Measurements from ENCODE around the gene TEX26. TPM values are rescaled to one million over a fixed set of nuclear protein-coding genes. Genes with fewer than 3 reads are reported as not detected.

The TEX26 gene
- total RNA-seq, 3 donors from 2014 or later (not counting 1 experiment from before 2014, with no cell fraction given), result not detected

DNA sequence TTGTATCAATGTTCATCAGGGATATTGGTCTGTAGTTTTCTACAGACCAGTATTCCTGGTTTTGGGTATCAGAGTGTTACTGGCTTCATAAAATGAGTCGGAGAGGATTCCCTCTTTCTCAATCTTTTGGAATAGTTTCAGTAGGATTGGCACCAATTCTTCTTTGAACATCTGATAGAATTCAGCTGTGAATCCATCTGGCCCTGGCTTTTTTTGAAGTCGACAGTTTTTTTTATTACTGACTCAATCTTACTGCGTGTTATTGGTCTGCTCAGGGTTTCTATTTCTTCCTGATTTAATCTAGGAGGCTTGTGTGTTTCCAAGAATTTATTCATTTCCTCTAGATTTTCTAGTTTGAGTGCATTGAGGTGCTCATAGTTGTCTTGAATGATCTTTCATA, 11.4 kb downstream of the TEX26 start:
- H3K9me3 ChIP-seq (ENCODE audit: control insufficient read depth, insufficient read depth, low read length), result no peaks in the 10 kb centered on the region
- intact Hi-C loops (cut with micrococcal nuclease), result no loop called here
- Mint-ChIP-seq H3K27me3 (ENCODE audit: low read depth in 2 of 2) (peaks cover 21 to 41% of the 10 kb centered on the region in 2 donors), H3K36me3 (peaks cover 21% of the 10 kb centered on the region), H3K4me3 (no peak overlapping the region), H3K9me3 (peaks cover 0 to 5% of the 10 kb centered on the region in 2 donors), H3K27ac (no peak overlapping the region), H3K4me1 (no peaks in the 10 kb centered on the region)
- ATAC-seq (no peak), DNase-seq (no peak)
- no peaks in the 10 kb centered on the region for H3K4me1 ChIP-seq (ENCODE audit: control insufficient read depth, insufficient read depth, low read length)
- H3K27me3 ChIP-seq (ENCODE audit: control insufficient read depth, insufficient read depth, low read length), result no peaks in the 10 kb centered on the region
- H3K36me3 ChIP-seq (ENCODE audit: control insufficient read depth, insufficient read depth, low read length), result no peaks in the 10 kb centered on the region
- TF ChIP-seq, protein P1, sequence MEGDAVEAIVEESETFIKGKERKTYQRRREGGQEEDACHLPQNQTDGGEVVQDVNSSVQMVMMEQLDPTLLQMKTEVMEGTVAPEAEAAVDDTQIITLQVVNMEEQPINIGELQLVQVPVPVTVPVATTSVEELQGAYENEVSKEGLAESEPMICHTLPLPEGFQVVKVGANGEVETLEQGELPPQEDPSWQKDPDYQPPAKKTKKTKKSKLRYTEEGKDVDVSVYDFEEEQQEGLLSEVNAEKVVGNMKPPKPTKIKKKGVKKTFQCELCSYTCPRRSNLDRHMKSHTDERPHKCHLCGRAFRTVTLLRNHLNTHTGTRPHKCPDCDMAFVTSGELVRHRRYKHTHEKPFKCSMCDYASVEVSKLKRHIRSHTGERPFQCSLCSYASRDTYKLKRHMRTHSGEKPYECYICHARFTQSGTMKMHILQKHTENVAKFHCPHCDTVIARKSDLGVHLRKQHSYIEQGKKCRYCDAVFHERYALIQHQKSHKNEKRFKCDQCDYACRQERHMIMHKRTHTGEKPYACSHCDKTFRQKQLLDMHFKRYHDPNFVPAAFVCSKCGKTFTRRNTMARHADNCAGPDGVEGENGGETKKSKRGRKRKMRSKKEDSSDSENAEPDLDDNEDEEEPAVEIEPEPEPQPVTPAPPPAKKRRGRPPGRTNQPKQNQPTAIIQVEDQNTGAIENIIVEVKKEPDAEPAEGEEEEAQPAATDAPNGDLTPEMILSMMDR (IDR thresholded peaks at IDR 0.05), result no peak
- no peak overlapping the region for H3K27ac ChIP-seq (ENCODE audit: low read length)
- no peak overlapping the region for H3K4me3 ChIP-seq (ENCODE audit: low read length)
- WGBS (ENCODE audit: insufficient coverage), result 96% methylated on average over 3 of the region's 3 CpGs

DNA sequence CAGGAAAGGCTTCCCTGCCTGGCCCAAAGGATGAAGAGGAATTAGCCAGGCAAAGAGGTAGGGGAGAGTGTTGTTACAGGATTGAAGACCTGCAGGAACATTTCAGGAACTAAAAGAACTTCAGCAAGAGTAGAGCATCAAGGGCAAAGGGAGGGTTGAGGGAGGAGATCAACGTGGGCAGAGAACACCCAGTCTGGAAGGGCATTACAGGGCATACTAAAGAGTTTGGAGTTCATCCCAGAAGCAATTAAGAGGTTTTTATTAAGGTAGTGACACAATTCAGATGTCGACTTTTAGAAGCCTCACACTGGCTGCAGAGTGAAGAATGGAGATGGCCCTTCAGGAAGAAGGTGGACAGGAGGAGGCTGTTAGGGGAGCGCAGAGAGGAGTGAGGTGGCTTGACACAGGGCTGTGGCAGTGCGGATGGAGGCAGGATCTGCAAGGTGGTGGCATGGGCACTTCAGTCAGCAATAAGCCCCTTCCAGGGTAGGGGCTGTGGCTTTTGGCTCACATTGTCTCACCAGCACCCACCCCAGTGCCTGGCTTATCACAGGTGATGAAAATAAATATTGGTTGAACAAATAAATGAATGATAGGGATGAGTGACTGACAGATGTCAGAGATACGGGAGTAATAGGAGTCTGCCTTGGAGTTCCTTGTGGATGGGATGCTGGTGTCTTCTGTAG, 24.9 kb downstream of the TEX26 start:
- 80% methylated on average over 5 of the region's 5 CpGs for WGBS (ENCODE audit: insufficient coverage)
- H3K9me3 ChIP-seq (ENCODE audit: control insufficient read depth, insufficient read depth, low read length), result no peaks in the 10 kb centered on the region
- DNase-seq, result no peak
- ATAC-seq, result no peak
- intact Hi-C loops (cut with micrococcal nuclease), result no loop called here
- H3K4me1 ChIP-seq (ENCODE audit: control insufficient read depth, insufficient read depth, low read length), result no peaks in the 10 kb centered on the region
- H3K9me3 Mint-ChIP-seq, result peaks cover 4 to 8% of the 10 kb centered on the region in 2 donors
- no peak overlapping the region for H3K4me3 ChIP-seq (ENCODE audit: low read length)
- peaks cover 2% of the 10 kb centered on the region for H3K27me3 ChIP-seq (ENCODE audit: control insufficient read depth, insufficient read depth, low read length)
- H3K36me3 ChIP-seq (ENCODE audit: control insufficient read depth, insufficient read depth, low read length), result no peaks in the 10 kb centered on the region
- peaks cover 40 to 65% of the 10 kb centered on the region in 2 donors for H3K27me3 Mint-ChIP-seq (ENCODE audit: low read depth in 2 of 2)
- no peak overlapping the region for H3K4me3 Mint-ChIP-seq
- no peak overlapping the region for H3K27ac ChIP-seq (ENCODE audit: low read length)
- no peak overlapping the region for H3K27ac Mint-ChIP-seq
- TF ChIP-seq, protein P1 (IDR thresholded peaks at IDR 0.05), result no peak
- no peaks in the 10 kb centered on the region for H3K4me1 Mint-ChIP-seq
- H3K36me3 Mint-ChIP-seq, result no peaks in the 10 kb centered on the region

DNA sequence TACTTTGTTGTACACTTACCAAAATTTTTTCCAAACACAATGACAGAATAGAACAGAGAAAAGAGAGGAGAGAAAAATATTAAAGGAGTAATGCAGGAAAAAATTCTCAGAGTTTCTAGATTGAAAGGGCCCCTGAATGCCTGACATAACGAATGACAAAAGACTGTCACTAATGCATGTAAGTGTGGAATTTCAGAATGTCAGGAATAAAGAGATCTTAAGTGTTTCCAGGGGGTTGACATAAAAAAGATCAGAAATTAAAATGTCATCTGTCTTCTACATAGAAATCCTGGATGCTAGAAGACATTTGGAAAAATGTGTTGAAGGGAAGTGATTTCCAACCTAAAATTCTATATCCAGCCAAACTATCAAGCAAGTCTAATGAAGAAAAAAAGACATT, 27.2 kb downstream of the TEX26 start:
- 71% methylated on average over 1 of the region's 1 CpG for WGBS (ENCODE audit: insufficient coverage)
- H3K4me1 Mint-ChIP-seq, result no peaks in the 10 kb centered on the region
- peaks cover 4 to 8% of the 10 kb centered on the region in 2 donors for H3K9me3 Mint-ChIP-seq
- H3K36me3 Mint-ChIP-seq, result no peaks in the 10 kb centered on the region
- DNase-seq (no peak), ATAC-seq (no peak)
- Histone ChIP-seq H3K4me1 (ENCODE audit: control insufficient read depth, insufficient read depth, low read length) (no peaks in the 10 kb centered on the region), H3K27ac (ENCODE audit: low read length) (no peak overlapping the region), H3K9me3 (ENCODE audit: control insufficient read depth, insufficient read depth, low read length) (no peaks in the 10 kb centered on the region), H3K4me3 (ENCODE audit: low read length) (no peak overlapping the region), H3K36me3 (ENCODE audit: control insufficient read depth, insufficient read depth, low read length) (no peaks in the 10 kb centered on the region), H3K27me3 (ENCODE audit: control insufficient read depth, insufficient read depth, low read length) (no peaks in the 10 kb centered on the region)
- no peak overlapping the region for H3K4me3 Mint-ChIP-seq
- intact Hi-C loops (cut with micrococcal nuclease), result no loop called here
- no peak overlapping the region for H3K27ac Mint-ChIP-seq
- TF ChIP-seq, protein P1 (IDR thresholded peaks at IDR 0.05), result no peak
- peaks cover 33 to 61% of the 10 kb centered on the region in 2 donors for H3K27me3 Mint-ChIP-seq (ENCODE audit: low read depth in 2 of 2)

DNA sequence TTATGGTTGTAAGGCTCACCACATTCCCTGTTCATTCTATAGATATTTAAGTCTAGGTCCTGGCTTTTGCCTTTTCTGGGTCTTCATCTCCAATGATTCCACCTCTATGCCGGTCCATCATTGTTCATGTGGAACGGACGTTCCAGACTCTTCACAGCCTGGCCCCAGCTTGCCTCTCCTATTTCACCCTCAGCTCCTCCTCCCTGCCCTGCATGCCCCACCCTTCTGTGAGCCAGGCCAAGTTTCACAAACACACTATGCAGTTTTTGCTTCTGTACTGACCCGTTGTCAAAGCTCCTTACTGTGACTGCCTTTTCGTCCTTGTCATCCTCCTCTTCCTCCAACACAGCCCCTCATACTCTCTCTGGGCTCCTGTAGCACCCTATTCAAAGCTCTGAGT, 31.3 kb downstream of the TEX26 start:
- Histone ChIP-seq H3K4me1 (ENCODE audit: control insufficient read depth, insufficient read depth, low read length) (no peaks in the 10 kb centered on the region), H3K36me3 (ENCODE audit: control insufficient read depth, insufficient read depth, low read length) (no peaks in the 10 kb centered on the region), H3K9me3 (ENCODE audit: control insufficient read depth, insufficient read depth, low read length) (no peaks in the 10 kb centered on the region), H3K27me3 (ENCODE audit: control insufficient read depth, insufficient read depth, low read length) (no peaks in the 10 kb centered on the region), H3K4me3 (ENCODE audit: low read length) (no peak overlapping the region), H3K27ac (ENCODE audit: low read length) (no peak overlapping the region)
- ATAC-seq (no peak), DNase-seq (no peak)
- H3K36me3 Mint-ChIP-seq, result no peaks in the 10 kb centered on the region
- no peak overlapping the region for H3K27ac Mint-ChIP-seq
- H3K27me3 Mint-ChIP-seq (ENCODE audit: low read depth in 2 of 2), result peaks cover 24 to 54% of the 10 kb centered on the region in 2 donors
- WGBS (ENCODE audit: insufficient coverage), result 80% methylated on average over 5 of the region's 5 CpGs
- TF ChIP-seq, protein P1 (IDR thresholded peaks at IDR 0.05), result no peak
- H3K4me1 Mint-ChIP-seq, result no peaks in the 10 kb centered on the region
- intact Hi-C loops (cut with micrococcal nuclease), result no loop called here
- peaks cover 2 to 5% of the 10 kb centered on the region in 2 donors for H3K9me3 Mint-ChIP-seq
- no peak overlapping the region for H3K4me3 Mint-ChIP-seq
